Sigmoid colon (tissue), 7 donors: Measurements from ENCODE around the gene MGST3. TPM values are rescaled to one million over a fixed set of nuclear protein-coding genes. Genes with fewer than 3 reads are reported as not detected.
A peak's percentile ranks its signal among the peaks of the same experiment; 100 is the strongest.
"Not testable (repeated sequence)": the region's sequence is repeated elsewhere in the genome, so short reads cannot be mapped to it uniquely, and the experiment has no call there.

Source experiments
- DNase-seq: peaks from one replicate; pipeline ENCODE4 v3.0.0-alpha.2; 2019
- H3K27ac ChIP-seq, 4 donors: fragments of 200-600 bp; sonication (generic); one replicate each; pipeline ENCODE4 v1.5.1; 2016 to 2019; ENCODE audit warnings: mild to moderate bottlenecking in 1 of 4
- H3K27me3 ChIP-seq, 3 donors: fragments of 200-600 bp; sonication (generic); one replicate each; pipeline ENCODE4 v1.5.1; 2019; ENCODE audit warnings: mild to moderate bottlenecking in 1 of 3
- H3K36me3 ChIP-seq, 4 donors: fragments of 200-600 bp; sonication (generic); one replicate each; pipeline ENCODE4 v1.5.1; 2016 to 2019
- H3K4me1 ChIP-seq, 4 donors: fragments of 200-600 bp; sonication (generic); one replicate each; pipeline ENCODE4 v1.5.1; 2017 to 2019
- H3K4me3 ChIP-seq, 4 donors: fragments of 200-600 bp; sonication (generic); one replicate each; pipeline ENCODE4 v1.5.1; 2017 to 2019; ENCODE audit warnings: mild to moderate bottlenecking in 2 of 4, moderate library complexity in 1 of 4
- H3K9me3 ChIP-seq, 4 donors: fragments of 200-600 bp in 3 of 4; sonication (generic) in 3 of 4; one replicate each; pipeline versions ENCODE4 v1.5.1 to v1.6.1; 2013 to 2019
- CTCF ChIP-seq, 4 experiments: fragments of 450-650 bp in 3 of 4; fragments of 200-600 bp in 1 of 4; IDR thresholded peaks; one replicate each; pipeline ENCODE4 v1.5.1; 2016 to 2019; ENCODE audit warnings: antibody characterized with exemption in 4 of 4, mild to moderate bottlenecking in 3 of 4, moderate library complexity in 2 of 4
- EP300 ChIP-seq, 4 donors: sonication (generic); formaldehyde crosslinking; IDR thresholded peaks; one replicate each; pipeline ENCODE4 v1.6.1; 2017; ENCODE audit warnings: antibody characterized with exemption in 4 of 4
- POLR2A ChIP-seq, 2 donors: fragments of 450-650 bp; IDR thresholded peaks; one replicate each; pipeline ENCODE4 v1.6.1; 2016; ENCODE audit warnings: antibody characterized with exemption in 2 of 2, mild to moderate bottlenecking in 2 of 2, moderate library complexity in 2 of 2
- POLR2AphosphoS5 ChIP-seq, 4 donors: sonication (generic); formaldehyde crosslinking; IDR thresholded peaks; one replicate each; pipeline ENCODE4 v1.6.1; 2017; ENCODE audit warnings: antibody characterized with exemption in 4 of 4
- WGBS, 2 donors: extraction: QIAGEN DNeasy Blood & Tissue Kit; methylation state at CpG; one replicate each; pipeline ENCODE4 v1.1.7; 2013; 5-methylcytosine and 5-hydroxymethylcytosine counted together
- intact Hi-C: fragments of 100-400 bp; cut with DNase I; formaldehyde crosslinking; loops from one replicate; pipeline ENCODE4 v1.15.1; 2023
- polyA plus RNA-seq, 3 donors: library from polyadenylated mRNA; stranded (reverse); fragments of 200-250 nt; gene quantifications; one replicate each; pipeline ENCODE4 v1.2.3, GENCODE V29; 2013
- total RNA-seq, 4 donors: library from RNA; depleted of rRNA; stranded (reverse); fragments of >200 nt; gene quantifications; one replicate each; pipeline ENCODE4 v1.1.0, GENCODE V29; 2016
- donor health status: healthy with polysubstance abuse.
- donor health status: Bipolar disorder and iron deficiency.
- donor health status: healthy.

MGST3 gene
- total and polyA plus RNA-seq, 7 donors = 131 to 359 (median 191) TPM

DNA sequence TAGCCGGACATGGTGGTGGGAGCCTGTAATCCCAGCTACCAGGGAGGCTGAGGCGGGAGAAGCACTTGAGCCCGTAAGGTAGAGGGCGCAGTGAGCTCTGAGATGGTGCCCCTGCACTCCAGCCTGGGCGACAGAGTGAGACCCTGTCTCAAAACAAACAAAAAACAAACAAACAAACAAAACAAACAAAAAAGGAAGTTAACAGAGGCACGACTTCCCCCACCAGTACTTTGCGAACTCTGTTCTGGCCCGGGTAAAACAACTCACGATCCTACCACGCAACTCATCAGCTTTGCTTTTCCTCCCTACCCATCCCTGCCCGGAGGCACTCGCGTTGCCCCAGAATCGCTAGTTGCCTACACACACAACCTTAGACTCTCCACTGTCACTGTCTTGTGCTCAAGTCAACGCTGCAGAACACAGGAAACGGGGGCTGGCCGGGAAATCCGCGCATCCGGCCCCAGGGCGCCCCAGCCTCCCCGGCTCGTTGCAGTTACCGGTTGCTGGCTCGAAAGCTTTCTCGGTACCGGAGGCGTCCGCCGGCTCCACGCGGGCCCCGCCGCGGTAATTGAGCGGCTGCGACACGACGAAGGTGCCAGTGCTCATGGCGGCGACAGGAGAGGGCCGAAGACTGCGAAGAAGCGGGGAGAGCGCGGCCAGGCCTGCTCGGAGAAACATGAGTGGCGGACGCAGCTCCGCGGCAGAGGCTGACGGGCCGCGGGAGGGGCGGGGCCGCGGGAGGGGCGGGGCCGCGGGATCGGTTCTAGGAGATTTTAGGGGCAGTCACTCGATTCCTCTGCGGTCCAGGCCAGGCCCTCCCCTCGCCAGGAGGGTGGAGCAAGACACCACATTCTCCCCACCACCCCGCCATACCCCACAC, 67.1 kb downstream of the MGST3 start, which contains the start of gene ALDH9A1:
ALDH9A1 (minus strand) TSS at position 682 of the 880 bp plus-strand sequence; CDS start at position 678, 4 bp downstream.
- intact Hi-C loops = loop anchor here (1.0 to 5.0 kb wide), 6 partner anchors 67 to 1279 kb away; partner anchors contain the start of genes ILDR2, MGST3, TMCO1 and UCK2
- H3K27ac ChIP-seq = peak within 1 kb of the TSS; percentile 91 to 97 (median 94)
- peak; percentile 95 for DNase-seq
- H3K4me1 ChIP-seq = peaks cover 0 to 32% (median 23%) of the 10 kb centered on the region in 4 donors
- no peaks in the 10 kb centered on the region for H3K27me3 ChIP-seq
- no peaks in the 10 kb centered on the region for H3K9me3 ChIP-seq
- H3K4me3 ChIP-seq = peak within 1 kb of the TSS; percentile 66 to 79 (median 70)
- peaks cover 0 to 5% (median 0%) of the 10 kb centered on the region in 4 donors for H3K36me3 ChIP-seq
- WGBS, 2 donors = 0% methylated on average over 65 of the region's 65 CpGs
- TF ChIP-seq POLR2AphosphoS5 (IDR thresholded peaks at IDR 0.05) (peak; percentile 93 to 98 (median 94)), EP300 (IDR thresholded peaks at IDR 0.05) (no peak), CTCF (IDR thresholded peaks at IDR 0.05) (peak in 3 of 4 experiments; percentile 12 to 46 (median 36)), POLR2A (IDR thresholded peaks at IDR 0.05) (peak; percentile 64 to 78)

GRCh38 chr1:165698761-165699052, 67.7 kb downstream of the MGST3 start:
- no peak for TF ChIP-seq EP300 (IDR thresholded peaks at IDR 0.05)
- no peak for TF ChIP-seq CTCF (IDR thresholded peaks at IDR 0.05)
- no peak for TF ChIP-seq POLR2A (IDR thresholded peaks at IDR 0.05)
- TF ChIP-seq POLR2AphosphoS5 (IDR thresholded peaks at IDR 0.05) = no peak
- Histone ChIP-seq H3K9me3 (no peaks in the 10 kb centered on the region), H3K4me3 (peak overlapping the region; percentile 66 to 79 (median 70)), H3K36me3 (peaks cover 0 to 4% (median 0%) of the 10 kb centered on the region in 4 donors), H3K27ac (peak overlapping the region; percentile 91 to 97 (median 94)), H3K4me1 (peaks cover 0 to 32% (median 23%) of the 10 kb centered on the region in 4 donors), H3K27me3 (no peaks in the 10 kb centered on the region)
- WGBS, 2 donors = 0 to 1% methylated on average over 7 of the region's 7 CpGs
- no peak for DNase-seq
- intact Hi-C loops = loop anchor here (1.0 to 5.0 kb wide), 6 partner anchors 68 to 1279 kb away; partner anchors contain the start of genes ILDR2, MGST3, TMCO1 and UCK2

DNA sequence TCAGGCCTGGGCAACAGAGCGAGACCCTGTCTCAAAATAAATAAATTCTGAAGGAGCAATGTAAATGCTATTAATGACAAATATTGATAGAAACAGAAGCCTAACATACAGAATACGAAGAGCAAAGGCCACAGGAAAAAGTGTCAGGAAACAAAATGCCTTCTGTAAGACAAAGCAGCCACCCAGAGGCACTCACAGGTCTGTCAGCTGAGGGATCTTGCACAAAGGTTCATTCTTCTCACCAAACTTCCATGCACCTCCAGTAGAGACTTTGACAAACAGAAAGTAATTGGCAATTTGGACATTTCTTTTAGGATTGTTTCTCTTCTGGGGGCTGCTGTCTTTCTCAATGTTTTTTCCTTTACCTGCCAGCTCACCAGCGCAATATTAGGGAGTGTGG, 68.5 kb downstream of the MGST3 start:
- H3K27me3 ChIP-seq = no peaks in the 10 kb centered on the region
- H3K27ac ChIP-seq = no peak overlapping the region
- intact Hi-C loops = loop anchor here (2.0 to 5.0 kb wide), 5 partner anchors 69 to 1278 kb away; partner anchors contain the start of genes ILDR2, MGST3, TMCO1 and UCK2
- no peak overlapping the region for H3K4me3 ChIP-seq
- peaks cover 0 to 32% (median 23%) of the 10 kb centered on the region in 4 donors for H3K4me1 ChIP-seq
- H3K36me3 ChIP-seq = no peaks in the 10 kb centered on the region
- WGBS, 2 donors = 73 to 86% methylated on average over 3 of the region's 3 CpGs
- DNase-seq = no peak
- no peaks in the 10 kb centered on the region for H3K9me3 ChIP-seq
- TF ChIP-seq POLR2A (IDR thresholded peaks at IDR 0.05) = no peak
- TF ChIP-seq EP300 (IDR thresholded peaks at IDR 0.05) = no peak
- no peak for TF ChIP-seq POLR2AphosphoS5 (IDR thresholded peaks at IDR 0.05)
- TF ChIP-seq CTCF (IDR thresholded peaks at IDR 0.05) = no peak

- DNase-seq, H3K9me3 ChIP-seq, H3K27ac ChIP-seq, H3K36me3 ChIP-seq, intact Hi-C loops, H3K27me3 ChIP-seq, H3K4me3 ChIP-seq: not testable (repeated sequence)
- 88 to 90% methylated on average over 7 of the region's 7 CpGs for WGBS, 2 donors
- peaks cover 0 to 18% (median 10%) of the 10 kb centered on the region in 4 donors for H3K4me1 ChIP-seq
Measured at GRCh38 chr1:165701922-165702321, 70.9 kb downstream of the MGST3 start.

DNA sequence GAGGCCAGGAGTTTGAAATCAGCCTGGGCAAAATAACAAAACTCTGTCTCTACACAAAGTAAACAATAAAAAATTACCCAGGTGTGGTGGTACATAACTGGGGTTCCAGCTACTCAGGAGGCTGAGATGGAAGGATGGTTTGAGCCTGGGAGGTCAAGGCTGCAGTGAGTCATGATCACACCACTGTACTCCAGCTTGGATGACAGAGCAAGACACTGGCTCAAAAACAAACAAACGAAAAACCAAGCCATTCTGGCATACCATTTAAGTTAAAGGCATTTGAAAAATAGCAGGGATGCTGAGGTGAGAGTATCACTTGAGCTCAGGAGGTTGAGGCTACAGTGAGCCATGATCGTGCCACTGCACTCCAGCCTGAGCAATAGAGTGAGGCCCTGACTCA, 72.6 kb downstream of the MGST3 start:
- Histone ChIP-seq H3K4me3 (no peak overlapping the region), H3K27ac (no peak overlapping the region), H3K9me3 (no peaks in the 10 kb centered on the region), H3K36me3 (no peaks in the 10 kb centered on the region), H3K4me1 (peaks cover 0 to 10% (median 2%) of the 10 kb centered on the region in 4 donors), H3K27me3 (peaks cover 0 to 6% (median 0%) of the 10 kb centered on the region in 3 donors)
- intact Hi-C loops = no loop called here
- TF ChIP-seq POLR2A (IDR thresholded peaks at IDR 0.05) (no peak), EP300 (IDR thresholded peaks at IDR 0.05) (no peak), POLR2AphosphoS5 (IDR thresholded peaks at IDR 0.05) (no peak), CTCF (IDR thresholded peaks at IDR 0.05) (no peak)
- 74 to 87% methylated on average over 2 of the region's 2 CpGs for WGBS, 2 donors
- no peak for DNase-seq
